ENCODE results near the gene EZR.

Gene EZR

DNA sequence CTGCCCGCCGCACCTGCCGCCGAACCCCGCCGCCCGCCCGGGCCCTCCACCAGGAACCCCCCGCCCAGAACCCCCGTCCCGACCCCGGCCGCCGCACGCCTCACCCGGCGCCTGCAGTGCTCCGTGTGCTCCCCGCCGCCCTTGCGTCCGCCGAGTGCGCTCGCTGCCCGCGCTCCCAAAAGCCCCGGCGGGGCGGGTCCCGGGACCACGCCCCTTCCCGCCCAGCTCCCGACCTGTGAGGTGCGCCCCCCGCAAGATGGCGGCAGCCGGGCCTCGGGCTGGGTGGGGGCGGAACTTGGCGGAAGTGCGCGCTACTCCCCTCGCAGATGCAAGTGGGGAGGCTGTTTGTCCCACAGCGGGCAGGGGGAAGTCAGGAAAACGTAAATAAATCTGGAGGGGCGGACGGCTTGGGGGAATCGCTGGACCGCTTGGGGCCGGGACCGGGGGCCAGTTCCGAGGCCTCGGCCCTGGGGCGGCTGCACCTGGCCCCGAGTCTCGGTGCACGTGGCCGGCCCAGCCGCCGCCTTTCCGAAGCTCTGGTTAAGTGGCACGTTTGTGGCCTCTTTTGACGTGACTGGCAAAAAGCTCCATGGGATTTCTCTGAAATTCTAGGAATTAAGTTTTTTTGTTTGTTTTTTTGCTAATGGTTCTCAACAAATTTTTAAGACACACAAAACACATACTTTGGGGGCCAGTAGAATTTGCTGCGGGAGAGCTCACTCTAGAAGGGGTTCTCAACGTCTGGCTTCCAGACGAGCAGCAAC lies at the start of gene EZR:
EZR (minus strand) TSS at position 156 of the 764 bp plus-strand sequence. CDS start 1,275 bp downstream, outside the sequence.
- DNase-seq: no peak

DNA sequence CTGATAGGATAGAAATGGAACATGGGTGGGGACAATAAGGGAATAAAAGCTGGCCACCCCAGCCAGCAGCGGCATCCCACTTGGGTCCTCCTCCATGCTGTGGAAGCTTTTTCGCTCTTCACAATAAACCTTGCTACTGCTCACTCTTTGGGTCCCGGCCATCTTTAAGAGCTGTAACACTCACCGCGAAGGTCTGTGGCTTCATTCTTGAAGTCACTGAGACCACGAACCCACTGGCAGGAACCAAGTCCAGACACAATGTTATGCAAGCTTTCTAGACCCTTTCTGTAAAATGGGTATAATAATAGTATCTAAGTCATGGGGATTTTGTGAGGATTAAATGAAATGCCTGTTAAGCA lies 48.9 kb upstream of the EZR start:
- no peak for DNase-seq

DNA sequence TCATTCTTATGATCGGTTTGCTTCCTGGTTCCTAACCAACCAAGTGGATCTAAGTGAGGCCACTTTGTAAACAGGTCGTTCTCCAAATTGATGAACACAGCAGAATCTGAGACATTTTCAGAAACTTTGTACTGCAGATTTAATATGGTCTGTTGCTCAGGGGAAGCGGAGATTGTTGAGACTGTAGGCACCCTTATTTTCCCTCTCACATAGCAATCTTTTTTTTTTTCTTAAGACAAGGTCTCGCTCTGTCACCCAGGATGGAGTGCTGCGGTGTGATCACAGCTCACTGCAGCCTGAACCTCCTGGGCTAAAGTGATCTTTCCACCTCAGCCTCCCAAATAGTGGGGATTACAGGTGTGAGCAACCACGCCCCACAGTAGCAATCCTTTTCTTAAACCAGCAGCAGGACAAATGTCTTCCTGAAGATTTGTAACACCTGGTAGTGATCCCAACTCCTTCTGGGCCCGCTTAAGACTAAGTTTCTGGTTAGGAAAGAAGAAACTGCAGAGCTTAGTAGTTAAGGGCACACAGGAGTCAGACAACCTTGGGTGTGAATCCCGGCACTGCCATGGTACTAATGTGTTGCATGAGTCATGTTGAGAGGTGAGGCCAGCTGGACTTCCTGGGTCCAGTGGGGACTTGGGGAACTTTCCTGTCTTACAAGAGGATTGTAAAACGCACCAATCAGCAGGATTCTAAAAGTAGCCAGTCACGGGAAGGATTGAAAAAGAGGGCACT lies 48.4 kb upstream of the EZR start:
- no peak for DNase-seq

DNA sequence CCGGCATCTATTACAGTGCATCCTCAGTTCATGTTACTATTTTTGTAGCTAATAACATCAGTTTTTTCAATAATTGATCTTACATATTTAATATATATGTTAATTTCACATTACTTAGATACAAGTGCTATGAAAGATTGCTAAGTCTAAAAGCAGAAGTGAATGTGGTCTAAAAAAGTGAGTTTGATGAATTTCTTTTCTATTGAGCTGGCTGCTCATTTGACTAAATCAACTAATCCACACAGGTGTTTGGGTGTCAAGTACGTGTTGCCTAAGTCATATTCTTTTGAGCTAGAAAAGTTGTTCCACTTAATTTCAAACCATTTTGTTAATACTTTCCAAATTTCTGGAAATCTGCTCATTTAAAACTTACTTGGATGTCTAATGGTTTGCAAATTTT lies 46.6 kb upstream of the EZR start:
- no peak for DNase-seq

DNA sequence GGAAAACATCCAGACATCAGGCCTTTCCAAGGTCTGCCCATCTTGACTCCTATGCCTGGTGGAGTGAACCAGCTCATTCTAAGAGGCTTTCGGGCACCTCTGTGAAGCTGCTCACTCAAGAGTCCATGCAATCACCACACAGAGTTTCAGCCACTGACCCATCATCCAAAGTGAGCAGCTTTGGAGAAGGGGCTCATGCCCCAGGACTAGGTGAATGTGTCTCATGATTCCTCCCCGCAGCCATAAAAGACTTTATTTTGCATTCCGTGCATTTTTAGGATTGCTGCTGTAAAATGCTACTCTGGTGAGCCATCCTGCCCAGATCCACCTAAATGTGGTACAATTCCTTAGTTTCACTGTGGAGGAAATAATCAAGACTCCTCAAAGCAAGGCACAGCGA lies 44.5 kb upstream of the EZR start:
- no peak for DNase-seq

DNA sequence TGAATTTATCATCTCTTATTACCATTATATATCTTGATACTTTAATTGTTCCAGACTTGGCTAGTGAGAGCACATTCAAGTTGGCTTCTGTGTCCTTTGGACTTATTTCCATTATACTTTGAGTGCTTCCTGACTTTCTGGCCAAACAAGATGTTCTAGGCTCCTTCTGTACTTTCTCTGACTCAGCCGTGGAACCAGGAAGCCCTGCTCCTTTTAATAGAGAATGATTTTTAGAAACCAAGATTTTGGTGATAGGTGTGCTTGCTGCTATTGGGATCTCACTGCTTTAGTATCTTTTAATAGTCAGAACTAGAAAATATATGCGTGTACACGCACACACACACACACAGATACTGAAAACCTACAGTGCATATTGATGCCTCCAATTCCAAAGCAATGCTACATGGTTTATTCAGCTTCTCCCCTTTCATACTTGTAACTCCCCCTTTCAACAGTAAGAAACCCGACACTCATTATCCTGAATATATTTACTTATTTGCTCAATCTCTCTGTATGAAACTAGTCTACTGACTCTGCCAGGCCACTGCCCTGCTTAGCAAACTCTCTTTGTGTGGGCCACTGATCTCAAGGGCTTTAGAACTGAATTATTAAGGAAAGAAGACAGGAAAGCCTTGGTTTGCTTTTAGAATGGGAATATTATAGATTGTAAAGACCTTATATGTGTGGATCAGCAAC lies 42.7 kb upstream of the EZR start:
- no peak for DNase-seq

DNA sequence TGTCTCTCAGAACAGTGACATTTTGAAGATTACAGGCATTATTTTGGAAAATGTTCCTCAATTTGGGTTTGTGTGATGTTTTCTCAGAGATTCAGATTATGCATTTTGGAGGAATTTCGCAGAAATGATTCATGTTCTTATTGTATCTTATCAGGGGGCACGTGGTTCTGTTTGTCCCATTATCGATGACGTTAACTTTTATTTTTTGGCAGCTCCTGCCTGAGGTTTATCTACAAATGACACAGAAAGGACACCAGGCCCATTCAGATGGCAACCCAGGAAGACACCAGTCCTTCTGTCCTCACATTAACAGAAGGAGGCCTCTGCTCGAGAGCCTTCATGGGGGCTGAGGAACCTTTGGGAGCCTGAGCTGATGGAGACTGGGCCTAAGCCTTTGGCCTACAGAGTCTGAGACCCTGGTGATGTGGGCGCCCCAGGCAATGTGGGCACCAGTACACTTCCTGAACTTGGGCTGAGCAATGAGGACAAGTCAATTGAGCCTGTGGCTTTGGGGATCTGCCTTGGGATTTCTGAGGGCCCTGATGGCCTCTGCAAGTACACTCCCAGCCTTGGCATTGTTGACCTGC lies 41.2 kb upstream of the EZR start:
- no peak for DNase-seq

DNA sequence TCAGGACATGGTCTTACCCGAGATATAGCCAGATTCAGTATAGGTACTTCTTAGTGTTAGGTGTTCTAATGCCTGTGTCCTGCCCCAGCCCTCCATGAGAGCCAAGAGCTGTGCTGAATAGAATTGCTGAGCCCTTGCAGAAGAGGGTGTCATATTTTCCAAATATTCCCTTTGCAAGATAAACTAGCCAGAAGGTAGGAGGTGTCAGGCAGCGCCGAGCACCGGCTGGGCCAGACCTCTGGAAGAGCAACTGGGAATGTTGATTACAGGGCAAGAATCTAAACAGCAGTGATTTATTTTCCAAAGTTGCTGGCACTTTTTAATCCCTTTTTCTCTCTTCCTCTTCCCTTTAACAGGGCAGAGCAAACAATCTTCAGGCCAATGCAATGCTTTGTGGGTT lies 37.1 kb upstream of the EZR start:
- no peak for DNase-seq

DNA sequence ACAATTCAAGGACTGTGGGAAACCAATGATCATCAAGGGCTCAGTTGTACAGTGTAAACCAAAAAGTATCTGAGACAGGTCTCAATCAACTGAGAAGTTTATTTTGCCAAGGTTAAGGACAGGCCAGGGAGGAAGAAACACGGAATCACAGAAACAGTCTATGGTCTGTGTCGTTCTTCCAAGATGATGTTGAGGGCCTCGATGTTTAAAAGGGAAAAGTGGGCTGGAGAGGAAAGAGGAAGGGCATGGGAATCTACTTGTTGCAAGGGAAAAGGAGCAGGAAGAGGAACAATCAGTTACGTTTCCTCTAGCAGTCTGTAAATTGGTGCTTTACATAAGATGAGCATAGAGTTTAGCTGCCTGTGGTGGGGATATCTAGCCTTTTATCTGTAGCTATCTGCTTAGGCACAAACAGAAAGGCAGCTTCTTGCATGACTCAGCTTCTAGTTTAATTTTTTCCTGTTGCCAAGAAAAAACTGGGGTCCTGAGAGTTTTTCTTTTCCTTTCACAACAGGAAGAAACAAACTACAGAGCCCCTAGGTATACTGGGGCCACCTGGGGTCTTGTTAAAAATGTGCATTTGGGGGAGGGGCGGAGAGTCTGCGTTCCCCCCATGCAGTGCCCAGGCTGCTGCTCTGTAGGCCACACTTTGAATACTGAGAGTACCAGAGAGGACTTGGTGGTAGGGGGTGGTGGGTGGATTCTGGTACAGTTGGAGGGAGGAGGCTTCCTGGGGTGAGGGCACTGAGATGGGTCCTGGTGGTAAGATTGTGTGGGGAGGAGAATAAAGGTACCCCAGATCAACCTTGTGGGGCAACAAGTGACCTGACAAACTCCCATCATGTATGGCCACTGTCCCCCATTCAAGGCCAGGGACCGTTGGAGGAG lies 35.3 kb upstream of the EZR start:
- DNase-seq: no peak

DNA sequence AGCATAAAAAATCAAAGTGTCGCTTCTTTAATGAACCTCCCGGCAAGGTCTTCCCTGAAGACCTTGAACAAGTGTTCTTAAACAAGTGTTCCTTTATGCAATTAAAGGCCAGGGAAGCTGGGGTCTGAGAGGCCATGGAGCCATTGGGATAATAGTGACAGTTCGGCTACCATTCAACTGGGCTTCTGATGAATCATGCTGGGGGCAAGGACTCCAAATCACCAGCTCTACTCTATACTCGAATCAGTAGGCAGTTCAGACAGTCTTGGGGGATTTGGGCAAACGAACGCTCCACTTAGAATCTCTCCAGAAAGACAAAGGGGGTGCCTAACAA lies 34.7 kb upstream of the EZR start:
- no peak for DNase-seq

DNA sequence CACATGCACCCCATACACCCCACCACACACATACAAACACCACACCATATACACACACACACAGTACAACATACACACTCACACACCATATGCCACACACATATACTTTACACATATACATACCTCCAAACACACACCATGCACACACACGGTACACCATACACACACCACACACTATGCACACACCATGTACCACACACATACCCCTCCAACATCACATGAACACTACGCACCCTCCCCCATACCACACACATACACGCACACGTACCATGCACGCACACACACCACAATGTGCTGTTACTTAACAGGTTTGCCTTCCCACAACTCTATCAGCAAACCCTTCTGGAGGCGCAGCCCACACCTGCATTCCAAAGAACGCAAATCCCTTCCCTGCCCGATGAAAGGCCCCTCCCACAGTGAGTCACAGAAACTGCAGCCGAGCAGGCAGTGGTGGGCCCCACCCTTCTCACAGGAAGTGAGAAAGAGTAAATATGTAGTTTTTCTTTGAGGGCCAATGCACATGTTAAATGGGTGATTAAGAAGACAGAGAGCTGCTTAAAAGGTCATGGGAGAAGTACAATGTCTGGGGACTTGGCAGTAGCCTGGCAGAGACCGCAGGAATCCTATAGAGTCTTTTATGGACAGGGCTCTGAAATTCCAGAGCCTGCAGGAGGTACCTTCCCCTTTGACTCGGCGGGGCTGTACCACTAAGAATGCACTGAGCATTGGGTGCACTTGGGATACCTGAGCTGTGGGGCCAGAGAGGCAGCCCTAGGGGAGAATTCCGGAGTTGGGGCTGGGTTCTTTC lies 34.1 kb upstream of the EZR start:
- peak; percentile 44 for DNase-seq

DNA sequence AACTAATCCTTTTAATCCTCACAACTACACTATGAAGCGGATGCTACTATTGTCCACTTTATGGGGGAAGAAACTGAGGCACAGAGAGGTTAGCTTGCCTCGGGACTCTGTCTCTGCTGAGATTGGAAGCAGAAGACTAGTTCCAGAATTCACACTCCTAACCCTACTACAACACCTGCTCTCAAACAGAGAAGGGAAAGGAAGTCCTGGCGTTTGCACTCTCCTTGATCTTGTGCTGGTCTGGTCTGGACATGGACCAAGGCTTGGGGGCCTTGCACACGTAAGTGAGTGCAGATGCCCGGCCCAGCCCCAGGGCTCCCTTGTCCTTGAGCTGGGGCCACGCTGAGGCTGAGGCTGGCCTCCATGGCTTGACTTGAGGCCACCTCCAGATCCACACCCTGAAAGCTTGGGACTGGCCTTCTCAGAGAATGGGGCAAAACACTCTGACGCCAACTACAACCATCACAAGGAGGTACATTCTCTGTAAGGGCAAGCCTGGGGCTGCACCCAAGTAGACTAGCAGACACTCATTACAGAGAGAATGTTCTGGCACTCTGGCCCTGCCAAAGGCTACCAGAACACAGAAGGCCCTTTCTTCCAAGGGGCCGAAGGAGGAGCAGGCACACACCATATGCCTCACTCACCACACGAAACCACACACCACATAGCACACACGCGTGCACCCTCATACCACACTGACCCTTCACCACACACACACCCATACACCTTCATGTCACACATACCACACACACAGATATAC lies 33.3 kb upstream of the EZR start:
- no peak for DNase-seq

DNA sequence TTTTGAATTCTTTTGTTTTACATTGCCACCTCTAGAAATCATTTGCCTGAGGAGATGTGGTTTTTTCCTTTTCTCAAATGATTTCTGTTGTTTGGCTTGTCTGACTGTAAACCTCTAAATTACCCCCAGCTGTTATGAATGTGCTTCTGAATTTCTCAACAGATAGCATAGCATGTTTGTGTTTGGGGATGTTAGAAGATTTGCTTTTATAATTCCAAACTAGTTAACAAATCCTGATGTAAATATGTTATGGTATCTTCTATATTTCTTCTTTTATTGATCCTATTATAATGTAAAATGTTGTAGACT lies 31.6 kb upstream of the EZR start:
- no peak for DNase-seq

DNA sequence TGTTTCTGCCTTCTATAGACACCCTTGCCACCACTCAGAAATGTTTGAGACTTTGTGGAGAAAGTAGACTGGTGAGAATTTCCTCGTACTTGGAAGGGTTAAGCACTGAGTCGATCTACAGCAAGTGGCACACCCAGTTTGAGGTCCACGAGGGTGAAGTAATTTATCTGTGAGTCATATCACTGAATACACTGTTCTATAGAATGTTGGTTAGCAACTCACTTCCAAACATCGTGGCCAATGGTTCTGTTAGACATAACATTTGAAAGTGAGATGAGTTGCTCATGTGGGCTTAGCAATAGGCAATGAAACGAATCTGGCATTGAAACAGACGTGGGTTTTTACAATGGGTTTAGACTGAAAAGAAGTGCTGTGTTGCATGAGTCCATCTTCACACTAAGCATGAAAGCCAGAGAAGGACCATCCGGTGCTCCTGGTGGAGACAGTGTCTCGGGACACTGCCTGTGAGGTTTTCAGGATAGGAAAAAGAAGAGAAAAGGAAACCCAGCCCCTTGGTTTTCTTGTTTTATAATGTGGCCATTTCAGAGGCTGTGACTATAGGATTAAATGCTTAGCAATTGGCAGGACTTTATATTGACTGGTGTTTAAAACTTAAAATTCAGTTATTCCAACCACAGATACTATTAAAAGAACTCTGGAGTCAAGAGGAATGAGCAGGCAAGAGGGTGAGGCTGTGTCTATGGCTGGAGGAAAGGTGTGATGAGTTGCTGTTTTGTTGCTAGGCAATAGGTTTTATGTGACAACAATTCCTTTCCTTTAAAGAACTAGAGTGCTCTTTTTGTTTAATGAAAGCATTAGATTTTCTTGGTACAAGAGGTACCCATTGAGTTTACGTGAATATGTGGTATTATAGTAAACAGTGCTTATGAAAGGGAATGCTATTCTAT lies 31.0 kb upstream of the EZR start:
- peak; percentile 21 for DNase-seq

DNA sequence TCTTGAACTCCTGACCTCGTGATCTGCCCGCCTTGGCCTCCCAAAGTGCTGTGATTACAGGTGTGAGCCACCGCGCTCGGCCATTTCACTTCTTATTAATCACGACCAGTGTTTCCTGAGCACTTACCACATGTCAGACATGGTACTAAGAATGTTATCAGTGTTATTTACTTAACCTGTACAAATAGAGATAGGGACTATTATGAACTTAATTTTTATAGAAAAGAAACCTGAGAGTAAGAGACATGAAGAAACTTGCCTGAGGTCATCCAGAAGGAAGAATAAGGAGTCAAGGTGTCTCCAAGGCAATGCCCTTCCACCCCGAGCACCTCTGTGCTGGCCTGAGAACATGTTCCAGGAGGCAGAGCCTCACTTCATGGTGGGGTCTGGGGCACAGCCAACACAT lies 29.3 kb upstream of the EZR start:
- DNase-seq: no peak

DNA sequence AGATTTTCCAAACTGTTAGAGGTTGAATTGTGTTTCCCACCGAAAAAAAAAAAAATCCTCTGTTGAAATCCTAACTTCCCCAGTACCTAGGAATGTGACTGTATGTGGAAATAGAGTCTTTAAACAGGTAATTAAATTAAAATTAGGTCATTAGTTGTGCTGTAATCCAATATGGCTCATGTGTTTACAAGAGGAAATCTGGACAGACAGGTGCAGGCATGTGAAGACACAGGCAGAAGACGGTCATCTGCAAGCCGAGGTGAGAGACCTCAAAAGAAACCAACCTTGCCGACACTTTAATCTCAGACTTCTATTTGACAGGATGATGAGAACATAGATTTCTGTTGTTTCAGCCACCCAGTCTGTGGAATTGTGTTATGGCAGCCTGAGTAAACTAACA lies 28.6 kb upstream of the EZR start:
- DNase-seq: no peak

DNA sequence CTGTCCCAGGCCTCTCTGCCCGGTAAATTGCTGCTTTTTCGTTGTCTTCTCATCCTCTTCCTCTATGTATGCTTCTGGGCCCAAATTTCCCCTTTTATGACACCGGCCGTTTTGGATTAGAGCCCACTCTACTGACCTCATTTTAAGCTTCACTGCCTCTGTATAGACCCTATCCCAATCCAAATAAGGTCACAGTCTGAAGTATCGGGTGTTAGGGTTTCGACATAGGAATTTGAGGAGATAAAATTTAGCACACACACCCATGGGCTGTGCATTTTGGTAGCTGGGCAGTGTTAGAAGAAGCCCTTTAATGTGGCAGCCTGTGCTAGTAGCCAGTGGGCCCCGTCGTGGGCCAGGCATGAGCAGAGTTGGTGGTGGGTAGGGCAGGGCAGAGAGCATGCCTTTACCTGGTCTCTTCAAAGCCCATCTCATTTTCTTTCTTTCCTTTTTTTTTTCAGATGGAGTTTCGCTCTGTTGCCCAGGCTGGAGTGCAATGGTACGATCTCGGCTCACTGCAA lies 27.9 kb upstream of the EZR start:
- no peak for DNase-seq

DNA sequence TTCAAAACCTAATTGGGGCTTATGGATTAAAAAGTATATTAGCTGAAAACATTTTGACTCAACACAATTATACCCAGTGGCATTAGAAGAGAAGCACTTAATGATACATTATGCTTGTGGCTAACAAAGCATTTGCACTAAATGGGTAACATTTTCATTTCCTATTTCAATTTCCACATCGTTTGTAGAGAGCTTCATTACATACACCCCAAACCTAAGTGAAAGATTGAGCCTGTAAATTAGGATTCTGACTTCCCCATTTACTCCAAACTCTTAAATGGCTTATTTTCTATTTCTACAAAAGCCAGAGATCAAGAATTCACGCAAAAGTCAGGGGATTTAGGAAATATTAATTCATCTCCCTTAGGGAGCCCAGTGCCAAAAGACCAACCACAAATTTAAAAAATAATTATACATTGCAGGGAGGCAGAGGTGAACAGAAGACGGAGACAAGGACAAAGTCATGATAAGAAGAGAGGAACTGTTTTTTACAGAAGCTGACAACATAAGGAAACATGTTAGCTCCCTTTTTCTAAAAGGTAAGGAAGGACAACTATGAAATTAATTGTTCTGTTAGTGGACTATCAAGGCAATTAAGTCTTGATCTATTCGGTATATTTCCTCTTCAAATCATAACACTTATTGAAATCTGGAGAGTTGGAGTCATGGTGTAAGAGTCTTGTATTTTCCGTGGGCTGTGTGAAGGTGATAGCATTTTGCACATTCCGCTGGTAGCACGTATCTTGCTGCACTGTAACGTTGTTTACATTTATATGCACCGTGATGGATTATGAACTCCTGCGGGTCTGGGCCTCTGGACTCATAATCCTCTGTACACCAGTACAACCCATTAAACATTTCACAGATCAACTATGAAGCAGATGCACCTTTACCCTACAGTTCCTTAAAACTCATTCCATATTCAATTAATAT lies 24.8 kb upstream of the EZR start:
- DNase-seq: no peak

DNA sequence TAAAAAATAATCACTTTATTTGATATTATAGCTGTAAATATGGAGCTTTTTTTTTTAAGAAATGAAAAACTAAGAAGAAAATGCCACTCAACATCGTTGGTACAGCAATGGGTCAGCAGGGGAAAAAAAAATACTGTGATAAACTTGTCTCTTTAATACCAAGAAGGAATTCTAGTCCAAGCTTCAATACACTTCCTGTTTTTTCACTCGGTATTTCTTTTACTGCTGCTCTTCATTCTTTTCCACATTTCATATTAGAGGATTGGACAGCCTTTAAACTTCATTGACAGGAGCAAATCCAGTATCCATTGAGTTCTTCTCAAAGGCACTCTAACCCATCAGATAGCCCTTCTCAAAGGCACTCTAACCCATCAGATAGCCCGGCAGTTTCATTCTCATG lies 22.2 kb upstream of the EZR start:
- no peak for DNase-seq
